Stimulated activated naive CD4-positive, alpha-beta T cell (primary cell): Measurements from ENCODE around the gene SYCP2.

Experiments used
- DNase-seq, 6 experiments: peaks; one replicate each; lab custom pipeline; 2025; lab: John Stamatoyannopoulos, UW

SYCP2 gene

GRCh38 chr20:59822291-59823029 is 111.0 kb downstream of the SYCP2 start:
- DNase-seq: no peak

DNA sequence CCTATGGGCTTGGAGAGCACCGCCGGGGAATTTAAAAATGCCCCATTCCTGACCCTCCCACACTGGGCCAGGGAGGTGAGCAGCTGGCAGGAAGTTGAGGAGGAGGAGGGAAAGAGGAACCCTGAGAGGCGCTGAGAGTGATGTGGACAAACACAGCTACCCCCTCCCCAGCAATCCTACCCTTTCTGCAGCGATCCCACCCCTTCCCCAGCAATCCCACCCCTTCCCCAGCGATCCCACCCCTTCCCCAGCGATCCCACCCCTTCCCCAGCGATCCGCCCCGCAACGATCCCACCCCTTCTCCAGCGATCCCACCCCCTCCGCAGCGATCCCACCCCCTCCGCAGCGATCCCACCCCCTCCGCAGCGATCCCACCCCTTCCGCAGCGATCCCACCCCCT is 111.6 kb downstream of the SYCP2 start:
- no peak for DNase-seq

DNA sequence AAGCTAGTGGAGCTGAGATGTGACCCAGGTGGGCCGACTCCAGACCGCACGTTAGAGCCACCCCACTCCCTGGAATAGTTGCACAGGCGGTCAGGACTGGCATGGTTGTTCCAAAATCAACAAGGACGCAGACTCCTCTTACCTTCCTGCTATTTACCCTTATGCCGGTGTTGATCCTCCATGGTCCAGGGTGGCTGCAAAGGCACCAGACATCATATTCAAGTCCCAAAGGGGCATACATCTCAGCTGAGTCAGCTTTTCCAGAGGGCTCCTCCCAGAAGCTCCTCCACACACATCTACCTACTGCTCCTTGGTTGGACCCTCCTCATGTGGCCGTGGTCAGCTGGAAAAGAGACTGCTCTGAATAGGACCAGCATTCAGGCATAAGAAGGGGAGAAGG is 112.2 kb downstream of the SYCP2 start:
- no peak for DNase-seq

DNA sequence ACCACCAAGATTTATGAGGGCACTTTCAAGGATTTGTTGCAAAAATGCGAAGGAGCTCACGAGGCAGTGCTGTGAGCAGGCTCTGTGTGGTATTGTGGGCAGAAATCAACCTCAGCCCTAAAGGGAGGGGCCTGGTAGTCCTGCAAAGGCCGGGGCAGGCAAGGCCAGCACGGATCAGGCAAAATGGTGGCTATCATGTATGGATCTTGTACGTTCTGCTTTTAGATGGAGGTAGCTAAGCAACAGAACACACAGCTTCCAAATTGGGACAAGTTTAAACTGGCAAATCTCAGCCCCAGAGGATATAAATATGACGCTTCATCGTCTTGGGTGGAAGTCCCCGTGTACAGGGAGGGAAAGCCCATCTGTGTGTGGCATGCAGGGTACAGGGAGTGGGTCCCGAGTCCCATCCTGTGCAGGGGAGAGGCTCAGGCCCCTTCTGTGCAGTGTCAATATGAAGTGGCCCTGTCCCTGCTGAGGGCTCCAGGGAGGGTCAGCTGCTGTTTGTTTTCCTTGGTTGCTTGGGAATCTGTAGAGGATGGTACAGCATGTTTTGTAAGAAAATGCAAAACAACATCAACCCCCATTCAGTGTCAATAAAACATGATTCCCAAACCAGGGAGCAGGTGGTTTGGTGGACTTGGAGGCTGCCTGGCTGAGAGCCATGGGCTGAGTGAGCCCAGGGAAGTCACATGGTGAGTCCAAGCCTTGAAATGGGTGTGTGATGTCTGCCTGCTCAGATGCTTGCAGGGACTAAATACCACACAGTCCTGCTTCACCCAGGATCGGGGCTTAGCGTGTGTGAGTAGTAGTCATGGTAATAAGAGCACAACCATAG is 113.0 kb downstream of the SYCP2 start:
- DNase-seq: no peak

- no peak for DNase-seq
These were observed 113.8 kb downstream of the SYCP2 start for GRCh38 chr20:59819496-59820203.

DNA sequence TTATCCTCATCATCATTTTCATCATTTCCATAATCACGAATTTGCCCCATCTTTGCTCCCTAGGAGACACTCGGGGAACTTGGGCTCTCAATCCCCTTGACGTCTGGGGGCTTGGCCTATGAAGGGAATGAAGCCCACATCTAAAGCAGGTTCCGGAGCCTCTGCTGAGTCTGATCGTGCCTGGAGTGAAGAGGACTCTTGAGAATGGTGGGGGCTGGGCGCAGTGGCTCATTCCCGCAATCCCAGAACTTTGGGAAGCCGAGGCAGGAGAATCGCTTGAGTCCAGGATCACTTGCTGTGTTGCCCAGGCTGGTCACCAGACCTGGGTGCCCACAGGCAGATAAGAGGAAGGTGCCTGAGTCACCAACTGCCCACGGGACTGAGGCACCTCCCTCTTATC is 114.5 kb downstream of the SYCP2 start:
- DNase-seq: no peak

DNA sequence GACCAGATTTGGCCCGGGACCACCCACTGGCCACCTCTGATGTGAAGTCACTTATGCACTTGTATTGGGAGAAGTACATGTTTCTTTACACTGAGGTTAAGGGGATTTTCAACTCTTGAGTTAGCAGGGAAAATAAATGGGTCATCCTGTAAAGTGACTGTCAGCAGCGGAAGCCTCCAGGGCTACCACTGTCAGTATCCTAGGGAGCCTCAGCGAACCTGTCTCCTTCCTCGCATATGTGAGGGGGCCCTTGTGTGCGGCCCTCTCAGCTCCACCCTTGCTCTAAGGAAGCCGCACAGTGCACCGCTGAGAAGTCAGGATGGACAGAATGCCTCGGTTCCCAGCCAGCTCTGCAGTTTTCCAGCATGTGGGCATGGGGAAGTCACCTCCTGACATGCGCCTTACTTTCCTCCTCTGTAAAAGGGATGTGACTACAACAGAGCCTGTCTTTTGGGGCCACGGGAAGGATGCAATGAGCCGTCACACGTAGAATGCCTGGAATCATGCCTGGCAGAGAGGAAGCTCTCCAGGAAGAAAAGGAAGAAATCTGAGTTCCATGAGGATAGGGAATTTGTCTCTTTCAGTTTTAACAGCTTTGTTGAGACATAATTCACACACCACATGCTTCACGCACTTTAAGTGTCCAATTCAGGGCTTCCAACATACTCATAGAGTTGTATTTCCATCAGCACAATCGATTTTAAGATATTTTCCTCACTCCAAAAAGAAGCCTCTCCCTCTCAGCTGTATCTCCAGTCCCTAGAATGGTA is 115.4 kb downstream of the SYCP2 start:
- DNase-seq: no peak

GRCh38 chr20:59817406-59817805 is 116.0 kb downstream of the SYCP2 start:
- DNase-seq: no peak

DNA sequence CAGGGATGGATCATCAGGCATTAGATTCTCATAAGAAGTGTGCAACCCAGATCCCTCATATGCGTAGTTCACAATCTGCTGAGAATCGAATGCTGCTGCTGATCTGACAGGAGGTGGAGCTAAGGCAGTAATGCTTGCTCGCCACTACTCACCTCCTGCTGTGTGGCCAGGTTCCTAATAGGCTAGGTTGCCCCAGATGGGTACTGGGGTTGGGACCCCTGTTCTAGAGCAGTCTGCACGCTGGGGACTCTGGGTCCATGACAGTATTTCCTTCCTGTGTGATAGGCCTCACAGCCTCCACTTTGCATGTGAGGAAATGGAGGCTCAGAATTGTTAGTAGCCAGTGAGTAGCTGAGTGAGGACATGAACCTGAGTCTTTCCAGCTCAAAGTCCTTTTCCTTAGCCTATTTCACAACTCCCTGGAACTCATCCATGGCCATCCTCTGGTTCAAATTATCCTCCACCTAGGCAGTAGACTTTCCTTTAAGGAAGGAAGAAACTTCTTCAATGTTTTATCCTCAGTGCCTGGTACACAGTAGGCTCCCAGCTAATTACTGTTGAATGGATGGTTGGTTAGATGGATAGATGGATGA is 117.2 kb downstream of the SYCP2 start:
- DNase-seq: no peak

- no peak for DNase-seq
These were observed 118.5 kb downstream of the SYCP2 start for GRCh38 chr20:59814840-59815340.

DNA sequence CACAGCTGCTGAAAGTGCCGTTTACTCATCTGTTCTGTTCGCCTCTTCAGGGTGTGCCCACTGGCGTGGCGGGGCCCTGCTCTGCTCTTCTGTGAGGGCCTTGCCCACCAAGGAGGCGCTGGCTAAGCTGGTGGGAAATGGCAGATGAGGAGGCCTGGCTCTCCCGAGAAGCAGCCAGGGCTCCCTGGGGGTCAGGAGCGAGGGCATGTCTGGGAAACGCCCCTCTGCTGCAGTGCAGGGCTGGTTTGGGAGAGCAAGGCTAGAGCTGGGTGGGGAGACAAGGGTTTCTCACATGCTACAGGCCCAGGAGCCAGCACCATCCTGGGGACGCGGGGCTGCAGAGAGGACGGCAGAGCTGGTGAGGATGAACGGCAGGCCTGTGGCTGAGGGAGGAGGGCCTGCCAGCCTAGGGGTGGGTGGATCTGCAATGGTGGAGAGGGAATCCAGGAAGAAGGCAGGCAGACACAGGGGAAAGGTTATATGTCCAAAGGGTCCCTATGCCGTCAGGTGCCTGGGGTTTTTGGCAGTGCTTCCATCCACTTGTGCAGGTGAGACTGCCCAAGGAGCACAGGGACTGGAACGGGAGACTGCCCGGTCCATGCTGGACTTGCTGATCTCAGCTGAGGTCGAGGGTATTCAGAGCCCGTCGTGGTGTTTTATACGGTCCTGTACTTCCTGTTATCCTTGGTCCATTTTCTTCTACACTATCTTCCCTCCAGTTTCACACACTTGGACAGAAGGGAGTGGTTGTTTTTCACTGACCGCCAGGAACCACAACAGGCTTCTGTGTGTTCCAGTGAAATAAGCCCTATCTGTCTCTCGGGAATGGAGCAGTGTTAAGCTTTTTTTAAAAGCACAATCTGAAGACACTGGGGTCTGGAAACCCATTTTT is 119.2 kb downstream of the SYCP2 start:
- DNase-seq: no peak
